ENCODE data around the gene IL4.

- TF ChIP-seq GABPA (tag; conservative IDR thresholded peaks at IDR 0.05; ENCODE audit: low read depth): no peak
- no peak for TF ChIP-seq CBX2 (IDR thresholded peaks at IDR 0.05; ENCODE audit: insufficient read depth, low read length, poor library complexity, severe bottlenecking)
- no peak for TF ChIP-seq IFI16 (CRISPR knock-in tag; IDR thresholded peaks at IDR 0.05)
- no peak for TF ChIP-seq CBFB (CRISPR knock-in tag; IDR thresholded peaks at IDR 0.05)
- no peak for TF ChIP-seq ZFP1 (CRISPR knock-in tag; IDR thresholded peaks at IDR 0.05)
- TF ChIP-seq, protein P1, sequence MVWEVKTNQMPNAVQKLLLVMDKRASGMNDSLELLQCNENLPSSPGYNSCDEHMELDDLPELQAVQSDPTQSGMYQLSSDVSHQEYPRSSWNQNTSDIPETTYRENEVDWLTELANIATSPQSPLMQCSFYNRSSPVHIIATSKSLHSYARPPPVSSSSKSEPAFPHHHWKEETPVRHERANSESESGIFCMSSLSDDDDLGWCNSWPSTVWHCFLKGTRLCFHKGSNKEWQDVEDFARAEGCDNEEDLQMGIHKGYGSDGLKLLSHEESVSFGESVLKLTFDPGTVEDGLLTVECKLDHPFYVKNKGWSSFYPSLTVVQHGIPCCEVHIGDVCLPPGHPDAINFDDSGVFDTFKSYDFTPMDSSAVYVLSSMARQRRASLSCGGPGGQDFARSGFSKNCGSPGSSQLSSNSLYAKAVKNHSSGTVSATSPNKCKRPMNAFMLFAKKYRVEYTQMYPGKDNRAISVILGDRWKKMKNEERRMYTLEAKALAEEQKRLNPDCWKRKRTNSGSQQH (CRISPR knock-in tag; IDR thresholded peaks at IDR 0.05): no peak
- TF ChIP-seq REST (IDR thresholded peaks at IDR 0.05; ENCODE audit: borderline replicate concordance): no peak
- TF ChIP-seq REST (CRISPR knock-in tag; IDR thresholded peaks at IDR 0.05; ENCODE audit: low read depth): no peak
- TF ChIP-seq BACH1 (tag; IDR thresholded peaks at IDR 0.05): no peak
- TF ChIP-seq ZNF133 (CRISPR knock-in tag; IDR thresholded peaks at IDR 0.05): no peak
Measured at GRCh38 chr5:132669966-132670882, 3.6 kb upstream of the IL4 start.

Measured in K562 (cell line).